Measurements from ENCODE around the gene CDHR3.
"Not testable (repeated sequence)": the region's sequence is repeated elsewhere in the genome, so short reads cannot be mapped to it uniquely, and the experiment has no call there.

Gene CDHR3

GRCh38 chr7:106001196-106001595 is 38.1 kb downstream of the CDHR3 start:
- 95% methylated on average over 7 of the region's 7 CpGs for WGBS
- no peaks in the 10 kb centered on the region for H3K36me3 ChIP-seq (ENCODE audit: insufficient read depth, low read length)
- H3K9me3 ChIP-seq (ENCODE audit: insufficient read depth, low read depth, low read length): peaks cover 6% of the 10 kb centered on the region; the same call in 1 of the 2 replicates
- H3K4me1 ChIP-seq (ENCODE audit: insufficient read depth, low read length): peaks cover 6% of the 10 kb centered on the region
- H3K27me3 ChIP-seq (ENCODE audit: insufficient read depth, low read length): no peaks in the 10 kb centered on the region
- H3K4me3 ChIP-seq (ENCODE audit: low read length): no peak overlapping the region
- H3K9ac ChIP-seq (ENCODE audit: low read depth, low read length): no peak overlapping the region
- no peak overlapping the region for H3K27ac ChIP-seq (ENCODE audit: low read depth, low read length)

DNA sequence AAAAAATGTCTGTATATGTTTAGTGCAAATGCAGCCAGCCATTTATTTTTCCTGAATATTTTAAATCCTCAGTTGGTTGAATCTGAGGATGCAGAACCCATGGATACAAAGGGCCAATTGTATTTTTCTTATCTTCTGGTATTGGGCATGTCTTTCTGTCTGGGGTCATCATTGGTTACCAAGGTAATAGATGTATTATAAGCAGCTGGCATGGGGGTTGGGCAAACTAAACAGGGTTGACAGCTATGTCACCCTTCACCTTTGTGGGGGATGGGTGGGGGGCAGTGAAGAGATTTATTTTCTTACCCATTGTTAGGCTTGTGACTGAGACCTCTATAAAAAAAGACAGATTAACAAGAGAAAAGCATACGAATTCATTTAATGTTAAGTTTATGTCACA is 38.8 kb downstream of the CDHR3 start:
- no peak overlapping the region for H3K9ac ChIP-seq (ENCODE audit: low read depth, low read length)
- H3K36me3 ChIP-seq (ENCODE audit: insufficient read depth, low read length): no peaks in the 10 kb centered on the region
- 89% methylated on average over 1 of the region's 1 CpG for WGBS
- H3K4me1 ChIP-seq (ENCODE audit: insufficient read depth, low read length): peaks cover 6% of the 10 kb centered on the region
- H3K9me3 ChIP-seq (ENCODE audit: insufficient read depth, low read depth, low read length): peaks cover 10% of the 10 kb centered on the region
- H3K27me3 ChIP-seq (ENCODE audit: insufficient read depth, low read length): no peaks in the 10 kb centered on the region
- H3K27ac ChIP-seq (ENCODE audit: low read depth, low read length): no peak overlapping the region
- no peak overlapping the region for H3K4me3 ChIP-seq (ENCODE audit: low read length)

GRCh38 chr7:106003525-106004064 is 40.5 kb downstream of the CDHR3 start:
- H3K9me3 ChIP-seq (ENCODE audit: insufficient read depth, low read depth, low read length): peaks cover 18% of the 10 kb centered on the region
- no peaks in the 10 kb centered on the region for H3K4me1 ChIP-seq (ENCODE audit: insufficient read depth, low read length)
- 94% methylated on average over 5 of the region's 5 CpGs for WGBS
- no peaks in the 10 kb centered on the region for H3K27me3 ChIP-seq (ENCODE audit: insufficient read depth, low read length)
- H3K9ac ChIP-seq (ENCODE audit: low read depth, low read length): no peak overlapping the region
- no peaks in the 10 kb centered on the region for H3K36me3 ChIP-seq (ENCODE audit: insufficient read depth, low read length)
- H3K4me3 ChIP-seq (ENCODE audit: low read length): no peak overlapping the region
- H3K27ac ChIP-seq (ENCODE audit: low read depth, low read length): no peak overlapping the region

DNA sequence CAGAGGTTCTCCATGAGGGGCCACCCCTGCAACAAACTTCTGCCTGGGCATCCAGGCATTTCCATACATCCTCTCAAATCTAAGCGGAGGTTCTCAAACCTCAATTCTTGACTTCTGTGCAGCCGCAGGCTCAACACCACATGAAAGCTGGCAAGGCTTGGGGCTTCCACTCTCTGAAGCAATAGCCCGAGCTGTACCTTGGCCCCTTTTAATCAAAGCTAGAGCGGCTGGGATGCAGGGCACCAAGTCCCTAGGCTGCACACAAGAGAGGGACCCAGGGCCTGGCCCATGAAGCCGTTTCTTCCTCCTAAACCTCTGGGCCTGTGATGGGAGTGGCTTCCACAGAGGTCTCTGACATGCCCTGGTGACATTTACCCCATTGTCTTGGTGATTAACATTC is 43.8 kb downstream of the CDHR3 start:
- peaks cover 10% of the 10 kb centered on the region; the same call in 1 of the 2 replicates for H3K4me1 ChIP-seq (ENCODE audit: insufficient read depth, low read length)
- H3K27me3 ChIP-seq (ENCODE audit: insufficient read depth, low read length): 0 out of 2 replicates have a peak, but pooled peaks cover 4% of the 10 kb centered on the region
- H3K4me3 ChIP-seq (ENCODE audit: low read length): no peak overlapping the region
- no peak overlapping the region for H3K27ac ChIP-seq (ENCODE audit: low read depth, low read length)
- H3K36me3 ChIP-seq (ENCODE audit: insufficient read depth, low read length): no peaks in the 10 kb centered on the region
- WGBS: 93% methylated on average over 5 of the region's 5 CpGs
- H3K9me3 ChIP-seq (ENCODE audit: insufficient read depth, low read depth, low read length): peaks cover 18% of the 10 kb centered on the region
- no peak overlapping the region for H3K9ac ChIP-seq (ENCODE audit: low read depth, low read length)

GRCh38 chr7:106007796-106008195 is 44.7 kb downstream of the CDHR3 start:
- H3K9ac ChIP-seq (ENCODE audit: low read depth, low read length); H3K27me3 ChIP-seq (ENCODE audit: insufficient read depth, low read length); H3K36me3 ChIP-seq (ENCODE audit: insufficient read depth, low read length); H3K4me3 ChIP-seq (ENCODE audit: low read length); H3K27ac ChIP-seq (ENCODE audit: low read depth, low read length): not testable (repeated sequence)
- Histone ChIP-seq H3K4me1 (ENCODE audit: insufficient read depth, low read length) (peaks cover 10% of the 10 kb centered on the region; the same call in 1 of the 2 replicates), H3K9me3 (ENCODE audit: insufficient read depth, low read depth, low read length) (peaks cover 18% of the 10 kb centered on the region)
- WGBS: 90% methylated on average over 3 of the region's 3 CpGs

- Histone ChIP-seq H3K27me3 (ENCODE audit: insufficient read depth, low read length) (0 out of 2 replicates have a peak, but pooled peaks cover 4% of the 10 kb centered on the region), H3K4me1 (ENCODE audit: insufficient read depth, low read length) (peaks cover 10% of the 10 kb centered on the region; the same call in 1 of the 2 replicates), H3K4me3 (ENCODE audit: low read length) (peak overlapping the region; percentile 26), H3K9ac (ENCODE audit: low read depth, low read length) (peak overlapping the region; percentile 0; the same call in 1 of the 2 replicates), H3K27ac (ENCODE audit: low read depth, low read length) (peak overlapping the region; percentile 53; the same call in 1 of the 2 replicates), H3K36me3 (ENCODE audit: insufficient read depth, low read length) (no peaks in the 10 kb centered on the region), H3K9me3 (ENCODE audit: insufficient read depth, low read depth, low read length) (peaks cover 18% of the 10 kb centered on the region)
- 4% methylated on average over 29 of the region's 29 CpGs for WGBS
Measured at GRCh38 chr7:106009503-106010226, 46.6 kb downstream of the CDHR3 start.

DNA sequence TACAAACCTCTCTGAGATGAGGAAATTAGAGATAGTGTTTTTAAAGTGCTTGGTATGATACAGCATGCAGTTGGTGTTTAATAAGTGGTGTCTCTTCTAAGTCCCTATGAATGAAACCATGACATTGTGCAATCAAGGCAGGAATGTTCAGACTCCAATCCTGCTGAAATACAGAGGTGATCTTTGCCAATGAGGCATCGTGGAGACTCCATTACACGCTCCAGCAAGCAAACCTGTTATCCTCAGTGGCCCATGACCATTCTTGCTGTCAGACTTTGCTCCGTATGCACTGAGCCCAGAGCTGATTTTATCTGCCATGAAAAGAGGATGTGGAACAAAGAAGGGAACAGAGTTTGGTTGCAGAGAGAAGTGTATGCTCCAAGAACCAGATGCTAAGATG is 47.3 kb downstream of the CDHR3 start:
- H3K4me3 ChIP-seq (ENCODE audit: low read length): no peak overlapping the region
- 0 out of 2 replicates have a peak, but pooled peaks cover 4% of the 10 kb centered on the region for H3K27me3 ChIP-seq (ENCODE audit: insufficient read depth, low read length)
- H3K9me3 ChIP-seq (ENCODE audit: insufficient read depth, low read depth, low read length): peaks cover 18% of the 10 kb centered on the region
- peak overlapping the region; percentile 0; the same call in 1 of the 2 replicates for H3K9ac ChIP-seq (ENCODE audit: low read depth, low read length)
- H3K27ac ChIP-seq (ENCODE audit: low read depth, low read length): peak overlapping the region; percentile 53; the same call in 1 of the 2 replicates
- 90% methylated on average over 3 of the region's 3 CpGs for WGBS
- H3K4me1 ChIP-seq (ENCODE audit: insufficient read depth, low read length): peaks cover 10% of the 10 kb centered on the region; the same call in 1 of the 2 replicates
- no peaks in the 10 kb centered on the region for H3K36me3 ChIP-seq (ENCODE audit: insufficient read depth, low read length)

GRCh38 chr7:106010866-106011265 is 47.8 kb downstream of the CDHR3 start:
- Histone ChIP-seq H3K4me3 (ENCODE audit: low read length) (no peak overlapping the region), H3K9ac (ENCODE audit: low read depth, low read length) (no peak overlapping the region), H3K27ac (ENCODE audit: low read depth, low read length) (no peak overlapping the region), H3K36me3 (ENCODE audit: insufficient read depth, low read length) (no peaks in the 10 kb centered on the region), H3K9me3 (ENCODE audit: insufficient read depth, low read depth, low read length) (peaks cover 15% of the 10 kb centered on the region), H3K27me3 (ENCODE audit: insufficient read depth, low read length) (0 out of 2 replicates have a peak, but pooled peaks cover 4% of the 10 kb centered on the region), H3K4me1 (ENCODE audit: insufficient read depth, low read length) (peaks cover 15% of the 10 kb centered on the region)
- 96% methylated on average over 3 of the region's 4 CpGs for WGBS

DNA sequence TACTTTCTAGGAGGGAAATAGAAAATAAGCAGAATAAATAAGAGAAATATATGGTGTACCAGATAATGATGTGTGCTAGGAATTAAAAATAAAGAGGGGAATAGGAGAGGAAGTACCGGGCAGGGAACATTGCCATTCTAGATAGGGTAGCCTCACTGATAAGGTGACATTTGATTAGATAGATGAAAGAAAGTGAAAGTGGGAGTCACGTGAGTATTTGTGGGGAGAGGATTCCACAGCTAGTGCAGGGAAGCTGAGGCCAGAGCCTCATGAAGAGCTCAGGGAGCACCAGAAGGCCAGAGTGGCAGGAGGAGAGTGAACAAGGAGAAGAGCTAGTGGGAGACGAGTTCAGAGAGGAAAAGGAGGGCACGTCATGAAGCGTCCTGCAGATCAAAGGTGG is 49.1 kb downstream of the CDHR3 start:
- no peak overlapping the region for H3K9ac ChIP-seq (ENCODE audit: low read depth, low read length)
- peaks cover 5% of the 10 kb centered on the region for H3K9me3 ChIP-seq (ENCODE audit: insufficient read depth, low read depth, low read length)
- H3K27me3 ChIP-seq (ENCODE audit: insufficient read depth, low read length): 0 out of 2 replicates have a peak, but pooled peaks cover 4% of the 10 kb centered on the region
- H3K4me3 ChIP-seq (ENCODE audit: low read length): no peak overlapping the region
- WGBS: 89% methylated on average over 5 of the region's 5 CpGs
- H3K27ac ChIP-seq (ENCODE audit: low read depth, low read length): no peak overlapping the region
- H3K4me1 ChIP-seq (ENCODE audit: insufficient read depth, low read length): peaks cover 25% of the 10 kb centered on the region
- no peaks in the 10 kb centered on the region for H3K36me3 ChIP-seq (ENCODE audit: insufficient read depth, low read length)

GRCh38 chr7:106012935-106013439 is 49.9 kb downstream of the CDHR3 start:
- H3K9me3 ChIP-seq (ENCODE audit: insufficient read depth, low read depth, low read length): peaks cover 4% of the 10 kb centered on the region; the same call in 1 of the 2 replicates
- no peaks in the 10 kb centered on the region for H3K36me3 ChIP-seq (ENCODE audit: insufficient read depth, low read length)
- 0 out of 2 replicates have a peak, but pooled peaks cover 4% of the 10 kb centered on the region for H3K27me3 ChIP-seq (ENCODE audit: insufficient read depth, low read length)
- H3K4me3 ChIP-seq (ENCODE audit: low read length): no peak overlapping the region
- WGBS: 90% methylated on average over 8 of the region's 8 CpGs
- H3K27ac ChIP-seq (ENCODE audit: low read depth, low read length): no peak overlapping the region
- H3K4me1 ChIP-seq (ENCODE audit: insufficient read depth, low read length): peaks cover 25% of the 10 kb centered on the region
- no peak overlapping the region for H3K9ac ChIP-seq (ENCODE audit: low read depth, low read length)

All from HUES64 (cell line).